Osteoblast (primary cell): ENCODE results near the gene CSMD2. TPM values are rescaled to one million over a fixed set of nuclear protein-coding genes. Genes with fewer than 3 reads are reported as not detected.

Source experiments
- DNase-seq: peaks from one replicate; pipeline ENCODE4 v3.0.0; 2011; ENCODE audit warnings: low spot score, mixed read lengths; ENCODE audit not compliant: insufficient read length; ENCODE audit errors: missing footprints
- H2AFZ ChIP-seq: 2 replicates; pipeline ENCODE4 v1.6.0; 2011; ENCODE audit warnings: mild to moderate bottlenecking, low read length
- H3K27ac ChIP-seq: 2 replicates; pipeline ENCODE4 v1.5.1; 2011; ENCODE audit warnings: mild to moderate bottlenecking, low read depth, low read length, moderate library complexity
- H3K27me3 ChIP-seq: 2 replicates; pipeline ENCODE4 v1.6.0; 2012; ENCODE audit warnings: mild to moderate bottlenecking, control low read depth, inconsistent platforms, low read length, moderate library complexity; ENCODE audit not compliant: insufficient read depth
- H3K36me3 ChIP-seq: 2 replicates; pipeline ENCODE4 v1.5.1; 2011; ENCODE audit warnings: mild to moderate bottlenecking, low read length, control low read depth, moderate library complexity; ENCODE audit not compliant: insufficient read depth
- H3K4me1 ChIP-seq: 2 replicates; pipeline ENCODE4 v1.5.1; 2011; ENCODE audit warnings: mild to moderate bottlenecking, low read length, control low read depth, moderate library complexity; ENCODE audit not compliant: insufficient read depth
- H3K4me2 ChIP-seq: 2 replicates; pipeline ENCODE4 v1.6.0; 2011; ENCODE audit warnings: mild to moderate bottlenecking, low read length; ENCODE audit not compliant: insufficient read depth
- H3K4me3 ChIP-seq: fragments of 200-600 bp; sonication (generic); 3 replicates; pipeline ENCODE4 v1.5.1; 2012; ENCODE audit warnings: mild to moderate bottlenecking, low read length, inconsistent platforms; ENCODE audit not compliant: insufficient read depth
- H3K79me2 ChIP-seq: 2 replicates; pipeline ENCODE4 v1.6.0; 2012; ENCODE audit warnings: mild to moderate bottlenecking, low read length, control low read depth, inconsistent platforms; ENCODE audit not compliant: insufficient read depth
- H3K9me3 ChIP-seq: 2 replicates; pipeline ENCODE4 v1.5.1; 2011; ENCODE audit warnings: low read depth, low read length, control low read depth
- H4K20me1 ChIP-seq: 2 replicates; pipeline ENCODE4 v1.6.0; 2012; ENCODE audit warnings: mild to moderate bottlenecking, low read length, control low read depth; ENCODE audit not compliant: insufficient read depth
- total RNA-seq: library from RNA; depleted of rRNA; stranded (reverse); fragments of >200 nt; gene quantifications from 2 replicates; pipeline ENCODE4 v1.2.3, GENCODE V29; 2012
- TF ChIP-seq, protein P1 (sequence below): IDR thresholded peaks from 2 replicates; pipeline ENCODE4 v1.5.1; 2011; ENCODE audit warnings: mild to moderate bottlenecking, low read depth, low read length, moderate library complexity; ENCODE audit errors: extremely low read depth

The CSMD2 gene
- total RNA-seq, 1 donor, result 0.36 TPM

DNA sequence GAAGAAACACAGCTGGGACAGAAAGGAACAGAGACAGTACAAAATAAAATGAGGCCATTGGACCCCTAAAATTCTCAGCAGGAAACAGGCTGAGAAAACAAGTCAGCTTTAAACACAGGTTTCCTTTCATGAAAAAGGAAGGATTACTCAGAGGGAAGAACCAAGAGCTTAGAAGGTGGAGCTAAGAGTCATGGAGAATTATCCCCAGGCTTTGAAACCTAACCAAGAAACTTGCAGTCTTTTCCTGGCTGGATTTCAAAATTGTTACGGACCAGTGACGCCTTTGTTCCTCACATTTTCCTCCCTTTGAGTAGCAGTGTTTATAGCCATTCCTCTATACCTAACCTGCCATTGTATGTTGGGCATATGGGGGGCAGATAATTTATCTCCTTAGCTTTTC is 292.3 kb downstream of the CSMD2 start:
- no peaks in the 10 kb centered on the region for H3K4me1 ChIP-seq
- H3K4me3 ChIP-seq, result no peak overlapping the region
- DNase-seq, result no peak
- H3K27ac ChIP-seq, result no peak overlapping the region
- no peaks in the 10 kb centered on the region for H3K36me3 ChIP-seq
- H3K4me2 ChIP-seq, result no peak overlapping the region
- H4K20me1 ChIP-seq, result no peaks in the 10 kb centered on the region
- H3K79me2 ChIP-seq, result no peaks in the 10 kb centered on the region
- H2AFZ ChIP-seq, result no peak overlapping the region
- TF ChIP-seq, protein P1, sequence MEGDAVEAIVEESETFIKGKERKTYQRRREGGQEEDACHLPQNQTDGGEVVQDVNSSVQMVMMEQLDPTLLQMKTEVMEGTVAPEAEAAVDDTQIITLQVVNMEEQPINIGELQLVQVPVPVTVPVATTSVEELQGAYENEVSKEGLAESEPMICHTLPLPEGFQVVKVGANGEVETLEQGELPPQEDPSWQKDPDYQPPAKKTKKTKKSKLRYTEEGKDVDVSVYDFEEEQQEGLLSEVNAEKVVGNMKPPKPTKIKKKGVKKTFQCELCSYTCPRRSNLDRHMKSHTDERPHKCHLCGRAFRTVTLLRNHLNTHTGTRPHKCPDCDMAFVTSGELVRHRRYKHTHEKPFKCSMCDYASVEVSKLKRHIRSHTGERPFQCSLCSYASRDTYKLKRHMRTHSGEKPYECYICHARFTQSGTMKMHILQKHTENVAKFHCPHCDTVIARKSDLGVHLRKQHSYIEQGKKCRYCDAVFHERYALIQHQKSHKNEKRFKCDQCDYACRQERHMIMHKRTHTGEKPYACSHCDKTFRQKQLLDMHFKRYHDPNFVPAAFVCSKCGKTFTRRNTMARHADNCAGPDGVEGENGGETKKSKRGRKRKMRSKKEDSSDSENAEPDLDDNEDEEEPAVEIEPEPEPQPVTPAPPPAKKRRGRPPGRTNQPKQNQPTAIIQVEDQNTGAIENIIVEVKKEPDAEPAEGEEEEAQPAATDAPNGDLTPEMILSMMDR, result no peak
- H3K9me3 ChIP-seq, result no peaks in the 10 kb centered on the region
- no peaks in the 10 kb centered on the region for H3K27me3 ChIP-seq

DNA sequence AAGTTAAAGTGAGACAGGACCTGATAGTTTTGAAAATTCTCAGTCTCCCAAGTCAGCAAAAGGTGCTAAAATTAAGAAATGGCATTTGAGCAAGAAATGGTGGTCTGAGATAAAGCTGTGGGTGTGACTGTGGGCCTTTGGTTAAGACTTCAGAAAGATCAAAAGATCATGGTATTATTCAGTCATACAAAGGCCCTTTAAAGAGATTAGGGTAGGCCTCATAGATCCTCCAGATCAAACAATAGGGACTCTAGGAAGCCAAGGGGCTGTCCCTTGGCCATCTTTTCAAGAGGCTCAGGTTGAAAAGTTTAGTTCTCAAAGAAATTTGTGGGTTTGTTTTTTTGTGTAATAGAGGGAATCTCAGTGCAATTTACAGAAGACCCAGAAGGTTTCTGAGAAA is 292.8 kb downstream of the CSMD2 start:
- TF ChIP-seq, protein P1, result no peak
- Histone ChIP-seq H4K20me1 (no peaks in the 10 kb centered on the region), H3K36me3 (no peaks in the 10 kb centered on the region), H3K4me3 (no peak overlapping the region), H3K4me1 (no peaks in the 10 kb centered on the region), H2AFZ (no peak overlapping the region), H3K27me3 (no peaks in the 10 kb centered on the region), H3K79me2 (no peaks in the 10 kb centered on the region), H3K4me2 (no peak overlapping the region), H3K9me3 (no peaks in the 10 kb centered on the region), H3K27ac (no peak overlapping the region)
- DNase-seq, result no peak

DNA sequence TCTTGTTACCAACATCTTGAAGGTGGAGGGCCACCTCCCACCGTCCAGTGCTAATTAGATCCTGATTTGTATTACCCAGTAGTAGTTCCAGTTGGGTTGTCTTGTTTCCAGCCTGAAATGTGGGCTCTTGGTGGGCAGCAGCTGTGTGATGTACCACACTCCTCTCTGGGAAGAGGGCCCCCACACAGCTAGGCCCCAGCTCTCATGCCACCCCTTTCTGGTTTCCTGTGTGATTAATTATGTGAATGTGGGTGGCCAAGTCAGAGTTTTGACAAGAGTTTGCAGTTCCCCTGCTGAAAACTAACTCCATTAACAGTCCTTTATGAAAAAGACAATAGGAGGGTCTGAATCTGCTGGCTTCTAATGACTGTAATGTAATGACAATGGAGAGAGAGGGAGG is 297.3 kb downstream of the CSMD2 start:
- H4K20me1 ChIP-seq, result no peaks in the 10 kb centered on the region
- H3K27me3 ChIP-seq, result no peaks in the 10 kb centered on the region
- no peak for DNase-seq
- H3K79me2 ChIP-seq, result no peaks in the 10 kb centered on the region
- no peak overlapping the region for H3K4me2 ChIP-seq
- no peak overlapping the region for H2AFZ ChIP-seq
- H3K9me3 ChIP-seq, result no peaks in the 10 kb centered on the region
- TF ChIP-seq, protein P1, result no peak
- no peaks in the 10 kb centered on the region for H3K36me3 ChIP-seq
- no peak overlapping the region for H3K27ac ChIP-seq
- H3K4me3 ChIP-seq, result no peak overlapping the region
- H3K4me1 ChIP-seq, result no peaks in the 10 kb centered on the region

DNA sequence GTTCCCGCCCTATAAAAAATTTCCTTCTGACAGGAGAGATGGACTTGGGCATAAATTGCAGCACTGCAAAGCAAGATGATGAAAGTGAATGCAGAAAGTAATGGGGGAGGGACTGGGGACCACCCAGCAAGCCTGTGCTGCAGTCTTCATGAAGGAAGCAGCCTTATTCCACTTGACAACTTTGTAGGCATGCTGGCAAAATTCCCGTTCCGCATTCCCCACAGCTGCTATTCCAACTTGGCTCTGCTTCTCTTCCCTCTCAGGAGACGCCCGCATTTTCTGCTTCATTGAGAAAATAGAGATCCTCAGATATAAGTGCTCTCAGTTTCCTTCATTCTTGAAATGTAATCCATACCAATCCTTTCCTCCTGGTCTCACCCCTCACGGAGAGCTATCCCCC is 298.7 kb downstream of the CSMD2 start:
- no peaks in the 10 kb centered on the region for H3K36me3 ChIP-seq
- no peaks in the 10 kb centered on the region for H4K20me1 ChIP-seq
- H3K79me2 ChIP-seq, result no peaks in the 10 kb centered on the region
- H3K4me2 ChIP-seq, result no peak overlapping the region
- H3K4me1 ChIP-seq, result no peaks in the 10 kb centered on the region
- TF ChIP-seq, protein P1, result no peak
- H3K27me3 ChIP-seq, result no peaks in the 10 kb centered on the region
- H3K27ac ChIP-seq, result no peak overlapping the region
- no peak for DNase-seq
- no peak overlapping the region for H3K4me3 ChIP-seq
- no peak overlapping the region for H2AFZ ChIP-seq
- H3K9me3 ChIP-seq, result no peaks in the 10 kb centered on the region
